ENCODE measurements around the gene PWP2.
"Not testable (repeated sequence)": the region's sequence is repeated elsewhere in the genome, so short reads cannot be mapped to it uniquely, and the experiment has no call there.

The PWP2 gene

DNA sequence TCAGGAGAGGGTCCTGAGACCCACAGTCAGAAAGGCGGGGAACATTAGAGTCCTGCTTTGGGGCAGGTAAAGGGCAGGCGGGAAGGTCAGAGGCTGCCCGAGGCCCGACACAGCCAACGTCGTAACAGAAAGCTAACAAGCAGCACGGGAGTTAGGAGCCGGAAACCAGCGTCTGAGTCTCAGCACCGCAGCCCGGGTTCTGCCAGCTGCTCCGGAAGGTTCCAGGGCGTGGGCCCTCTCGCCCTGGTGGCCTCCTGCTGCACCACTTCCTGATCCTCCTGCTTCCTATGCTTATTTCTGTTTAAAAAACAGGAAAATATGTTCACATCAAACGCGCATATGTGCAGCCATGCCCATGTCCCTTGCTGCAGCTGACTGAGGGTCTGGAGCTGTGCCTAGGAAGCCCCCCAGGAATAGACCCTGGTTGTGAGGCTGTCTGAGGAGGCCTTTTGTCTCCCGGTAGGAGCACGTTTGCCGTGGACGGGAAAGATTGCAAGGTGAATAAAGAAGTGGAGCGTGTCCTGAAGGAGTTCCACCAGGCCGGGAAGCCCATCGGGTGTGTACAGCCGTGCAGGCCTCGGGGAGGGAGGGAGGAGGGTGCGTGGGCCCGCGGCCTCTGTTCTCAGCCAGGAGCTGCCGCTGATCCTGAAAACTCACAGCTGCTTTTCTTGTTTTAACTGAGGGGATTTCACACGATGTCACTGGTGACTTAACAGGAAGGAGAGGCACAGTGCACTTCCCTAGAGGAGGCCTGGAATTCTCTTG is 32.8 kb downstream of the PWP2 start:
- peak; percentile 1 for DNase-seq

DNA sequence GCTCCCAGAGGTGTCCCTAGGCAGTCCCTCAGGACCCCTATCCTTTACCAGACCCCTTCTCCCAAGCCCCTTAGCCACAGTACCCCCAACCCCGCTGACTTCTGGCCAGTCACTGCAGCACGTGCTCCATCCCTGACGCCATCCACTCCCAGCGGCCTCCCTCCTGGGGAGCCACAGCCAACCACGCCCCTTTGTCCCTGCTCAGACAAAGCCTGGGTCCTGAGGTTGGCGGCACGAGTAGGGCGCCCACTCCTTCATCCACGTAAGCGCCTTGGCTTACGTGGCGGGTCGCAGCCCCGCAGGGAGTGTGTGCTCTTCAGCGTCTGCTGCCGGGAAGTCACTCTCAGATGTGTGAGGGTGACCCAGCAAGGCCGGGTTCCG is 33.3 kb downstream of the PWP2 start:
- not testable (repeated sequence) for DNase-seq

DNA sequence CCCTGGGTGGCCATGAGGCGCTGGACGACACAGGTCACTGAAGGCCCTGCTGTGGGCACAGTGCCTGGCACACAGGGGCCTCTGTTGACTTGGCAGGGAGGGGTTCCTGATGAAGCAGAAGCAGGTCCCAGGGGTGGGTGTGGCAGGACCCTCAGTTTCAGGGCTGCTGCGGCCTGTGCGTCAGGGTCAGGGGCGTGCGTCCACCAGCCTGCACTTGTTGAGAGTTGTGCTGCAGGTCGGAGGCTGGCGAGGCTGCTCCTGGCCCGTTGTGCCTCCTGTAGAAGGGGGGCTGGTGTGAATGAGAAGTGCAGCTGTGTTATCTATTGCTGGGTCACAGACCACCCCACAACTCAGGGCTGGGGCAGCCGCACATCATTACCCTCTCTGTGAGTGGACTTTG is 35.3 kb downstream of the PWP2 start:
- DNase-seq = not testable (repeated sequence)

DNA sequence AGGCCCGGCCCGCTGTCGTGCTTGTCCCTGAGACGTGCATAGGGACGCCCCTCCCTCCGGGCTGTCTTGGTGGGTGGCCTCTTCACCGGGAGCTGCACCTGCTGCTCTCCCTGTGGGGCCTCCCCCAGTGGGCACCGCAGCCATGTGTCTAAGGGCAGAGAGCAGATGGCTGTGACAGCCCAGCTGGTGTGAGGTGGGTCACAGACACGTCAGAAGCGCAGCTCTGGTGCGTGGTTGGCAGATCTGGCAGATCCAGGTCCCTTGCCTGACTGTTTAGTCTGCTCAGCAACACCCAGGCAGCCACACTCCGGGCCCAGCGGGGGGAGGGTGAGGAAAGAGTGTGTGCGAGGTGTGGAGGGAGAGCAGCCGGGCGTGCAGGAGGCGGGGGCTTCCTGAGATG is 36.2 kb downstream of the PWP2 start:
- not testable (repeated sequence) for DNase-seq

DNA sequence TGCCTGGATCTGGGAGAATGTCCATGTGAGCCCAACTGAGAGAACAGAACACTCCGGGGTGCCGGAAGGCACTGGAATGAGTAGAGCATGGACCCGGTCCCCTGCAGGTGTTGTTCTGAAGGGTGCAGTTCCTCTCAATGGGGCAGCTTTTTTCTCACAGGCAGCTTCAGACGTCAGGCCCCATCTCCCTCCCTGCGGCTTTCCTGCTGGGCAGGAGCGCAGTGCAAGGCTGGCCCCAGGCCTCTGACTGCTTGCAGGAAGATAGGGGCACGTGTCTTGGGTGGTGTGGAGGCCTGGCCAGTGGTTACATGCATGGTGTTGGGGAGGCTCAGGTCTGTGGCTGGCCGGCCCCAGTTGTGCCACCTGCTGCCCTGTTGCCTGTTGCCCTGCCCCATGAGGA is 36.8 kb downstream of the PWP2 start:
- not testable (repeated sequence) for DNase-seq

DNA sequence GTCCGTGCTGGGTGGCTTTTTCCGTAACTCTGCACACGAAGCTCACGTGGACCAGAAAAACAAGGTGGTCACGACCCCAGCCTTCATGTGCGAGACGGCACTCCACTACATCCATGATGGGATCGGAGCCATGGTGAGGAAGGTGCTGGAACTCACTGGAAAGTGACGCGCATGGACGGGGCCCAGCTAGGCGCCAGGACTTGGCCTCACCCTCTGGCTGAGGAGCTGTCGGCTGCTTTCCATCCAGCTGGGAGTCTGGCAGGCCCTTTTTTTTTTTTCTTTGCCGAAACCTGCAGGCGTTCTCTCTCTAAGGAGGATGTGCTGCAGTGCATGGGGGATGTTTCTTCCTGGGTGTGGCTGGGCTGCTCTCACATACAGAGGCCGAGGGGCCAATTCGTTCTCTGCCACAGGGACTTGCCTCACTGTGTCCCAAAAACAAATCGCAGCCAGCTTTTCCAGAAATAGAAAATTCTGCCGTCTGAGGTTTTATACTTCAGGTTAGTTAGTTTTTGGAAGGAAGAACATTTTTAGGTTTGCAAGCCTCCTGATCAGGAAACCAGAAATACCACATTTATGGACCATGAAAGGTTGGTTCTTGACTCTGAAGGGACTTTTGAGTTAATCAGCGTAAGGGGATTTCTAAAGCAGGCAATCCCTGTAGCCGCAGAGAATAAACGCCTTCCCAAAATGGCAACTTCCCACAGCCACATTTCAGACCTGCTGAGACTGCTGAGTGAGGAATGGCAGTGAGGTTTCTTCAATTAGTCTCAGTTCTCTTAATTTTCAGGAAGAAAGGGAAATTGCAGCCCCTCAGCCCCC is 37.8 kb downstream of the PWP2 start:
- DNase-seq = not testable (repeated sequence)

DNA sequence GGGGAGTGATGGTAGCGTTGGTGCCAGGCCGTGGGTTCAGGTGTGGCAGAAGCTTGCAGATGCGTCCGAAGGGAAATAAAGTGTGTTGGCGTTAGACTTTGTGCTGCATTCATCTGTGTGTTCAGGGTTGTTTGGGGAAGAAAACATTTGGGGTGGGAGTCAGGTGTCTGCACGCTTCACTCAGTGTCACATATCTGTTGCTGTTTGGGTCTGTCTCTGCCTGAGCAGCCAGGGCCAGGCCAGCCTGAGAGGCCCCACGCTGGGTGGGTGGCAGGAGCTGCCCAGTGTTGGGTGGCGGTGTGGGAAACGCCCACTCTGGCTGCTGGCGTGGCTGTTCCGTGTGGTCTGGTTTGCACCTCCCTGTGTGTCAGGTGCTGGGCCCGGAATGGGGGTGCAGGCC is 38.4 kb downstream of the PWP2 start:
- DNase-seq = not testable (repeated sequence)

DNA sequence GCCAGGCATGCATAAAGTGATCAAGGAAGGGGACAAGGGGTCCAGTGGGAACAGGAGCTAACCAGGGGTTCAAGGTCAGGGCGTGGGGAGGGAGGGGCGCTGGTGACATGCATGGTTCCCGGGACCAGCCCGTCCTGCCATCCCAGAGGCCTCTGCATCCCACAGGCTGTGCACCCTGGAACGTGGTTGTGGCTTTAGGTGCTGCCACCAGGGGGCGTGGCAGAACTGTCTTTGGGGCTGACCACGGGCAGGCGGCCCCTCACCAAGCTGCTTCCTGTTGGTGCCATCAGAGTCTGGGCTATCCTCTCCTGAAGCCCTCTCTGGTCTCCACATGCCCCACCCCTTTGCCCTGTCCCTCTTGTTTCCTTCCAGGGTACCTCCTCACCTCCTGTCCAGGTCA is 39.9 kb downstream of the PWP2 start:
- DNase-seq = not testable (repeated sequence)

DNA sequence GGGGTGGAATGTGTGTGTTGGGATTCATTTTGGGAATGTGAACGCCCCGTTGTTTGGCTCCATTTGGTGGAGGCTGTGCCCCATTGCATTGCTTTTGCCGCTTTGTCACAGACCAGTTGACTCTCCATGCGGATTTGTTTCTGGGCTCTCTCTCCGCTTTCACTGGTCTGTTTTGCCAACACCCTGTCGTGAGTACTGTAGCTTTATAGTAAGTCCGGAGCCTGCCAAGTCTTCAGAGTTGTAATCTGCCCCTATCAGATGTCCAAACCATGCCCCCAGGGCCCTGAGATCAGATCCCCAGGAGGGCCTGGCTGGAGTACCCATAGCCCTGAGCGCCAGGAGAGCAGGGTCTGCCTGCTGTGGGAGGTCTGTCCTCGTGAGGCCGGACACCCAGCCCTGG is 43.1 kb downstream of the PWP2 start:
- not testable (repeated sequence) for DNase-seq

DNA sequence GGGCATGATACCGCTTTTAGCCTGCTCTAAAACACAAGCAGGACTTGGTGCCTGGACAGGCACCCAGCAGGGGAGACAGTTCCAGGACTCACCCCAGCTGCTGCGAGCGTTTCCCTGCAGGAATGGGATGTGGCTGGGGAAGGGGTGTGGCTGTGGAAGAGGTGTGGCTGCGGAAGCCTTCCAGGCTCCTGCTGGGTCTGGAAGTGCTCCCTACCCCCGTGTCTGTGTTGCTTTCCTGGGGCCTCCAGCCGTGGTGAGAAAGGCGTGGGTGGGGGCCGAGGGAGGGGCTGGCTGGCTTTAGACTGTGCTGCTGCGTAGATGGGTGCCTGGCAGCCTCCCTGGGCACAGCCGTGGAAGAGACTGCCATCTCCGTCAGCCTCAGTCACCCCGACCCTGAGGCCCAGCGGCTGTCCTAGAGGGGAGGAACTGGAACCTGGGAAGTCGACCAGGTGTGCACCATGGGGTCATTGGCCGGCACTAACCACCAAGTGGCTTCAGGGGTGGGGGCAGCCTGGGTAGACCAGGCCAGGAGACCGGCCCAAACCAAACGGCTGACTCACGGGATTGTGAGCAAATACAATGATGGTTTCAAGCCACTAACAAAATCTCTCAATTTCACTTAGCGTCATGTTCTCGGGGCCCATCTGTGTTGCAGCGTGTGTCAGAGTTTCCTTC is 46.2 kb downstream of the PWP2 start:
- DNase-seq = not testable (repeated sequence)

DNA sequence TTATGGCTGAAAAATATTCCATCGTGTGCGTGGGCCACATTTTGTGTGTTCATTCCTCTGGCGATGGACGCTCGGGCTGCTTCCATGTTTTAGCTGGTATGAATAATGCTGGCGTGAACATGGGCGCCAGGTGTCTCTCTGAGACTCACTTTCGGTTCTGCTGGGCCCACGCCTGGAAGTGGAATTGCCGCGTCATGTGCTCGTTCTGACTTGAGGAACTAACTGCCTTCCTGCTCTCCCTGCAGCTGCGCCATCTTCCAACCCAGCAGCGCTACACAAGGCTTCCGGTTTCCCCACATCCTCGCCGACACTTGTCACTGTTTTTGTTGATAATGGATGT is 46.7 kb downstream of the PWP2 start:
- DNase-seq = peak; percentile 71

DNA sequence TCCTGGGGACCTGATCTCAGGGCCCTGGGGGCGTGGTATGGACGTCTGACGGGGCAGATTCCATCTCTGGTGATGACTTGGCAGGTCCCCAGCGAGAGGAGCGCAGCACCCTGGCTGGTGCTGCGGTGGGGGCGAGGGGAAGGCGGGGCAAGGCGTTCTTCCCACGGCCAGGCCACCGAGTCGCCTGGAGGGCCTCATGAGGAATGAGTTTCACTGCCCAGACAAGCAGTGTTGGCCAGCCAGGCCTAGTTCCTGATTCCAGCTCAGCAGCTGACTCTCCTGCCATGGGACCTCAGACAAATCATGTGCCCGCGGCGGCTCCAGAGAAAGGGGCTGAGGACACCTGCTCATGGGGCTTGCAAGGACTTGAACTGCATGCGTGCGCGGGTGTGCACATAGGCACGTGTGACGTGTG is 47.6 kb downstream of the PWP2 start:
- DNase-seq = not testable (repeated sequence)

DNA sequence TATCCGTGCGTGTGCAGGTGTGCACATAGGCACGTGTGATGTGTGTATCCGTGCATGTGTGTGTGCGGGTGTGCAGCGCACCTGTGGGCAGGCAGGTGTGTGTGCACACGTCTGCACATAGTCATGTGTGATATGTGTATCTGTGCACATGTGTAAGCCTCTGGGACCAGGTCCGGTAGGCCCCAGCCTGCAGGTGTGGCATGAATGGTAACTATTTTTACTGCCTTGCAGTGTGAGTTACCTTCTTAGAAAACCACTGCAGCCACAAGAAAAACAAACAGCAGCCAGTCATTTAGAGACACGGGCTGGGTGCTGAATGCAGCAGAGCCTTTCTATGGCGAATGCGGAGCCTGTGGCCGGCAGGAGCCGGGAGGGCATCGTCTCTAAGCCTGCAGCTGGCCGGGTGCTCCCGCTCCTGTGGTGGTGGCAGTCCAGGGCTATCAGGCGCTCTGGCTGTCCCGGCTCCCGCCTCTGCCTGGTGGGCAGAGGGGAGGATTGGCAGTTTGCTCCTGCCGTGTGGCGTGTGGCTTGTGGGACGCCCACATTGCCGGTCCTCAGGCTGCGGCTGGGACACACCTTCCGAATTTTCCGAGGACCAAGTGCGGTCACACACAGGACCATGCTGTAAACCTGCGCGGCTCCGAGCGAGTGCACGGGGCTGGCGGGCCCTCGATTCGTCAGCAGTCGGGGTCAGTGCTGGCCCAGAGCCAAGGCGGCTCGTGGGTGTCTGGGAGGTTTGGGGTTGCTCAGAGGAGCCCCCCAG is 48.2 kb downstream of the PWP2 start:
- not testable (repeated sequence) for DNase-seq

DNA sequence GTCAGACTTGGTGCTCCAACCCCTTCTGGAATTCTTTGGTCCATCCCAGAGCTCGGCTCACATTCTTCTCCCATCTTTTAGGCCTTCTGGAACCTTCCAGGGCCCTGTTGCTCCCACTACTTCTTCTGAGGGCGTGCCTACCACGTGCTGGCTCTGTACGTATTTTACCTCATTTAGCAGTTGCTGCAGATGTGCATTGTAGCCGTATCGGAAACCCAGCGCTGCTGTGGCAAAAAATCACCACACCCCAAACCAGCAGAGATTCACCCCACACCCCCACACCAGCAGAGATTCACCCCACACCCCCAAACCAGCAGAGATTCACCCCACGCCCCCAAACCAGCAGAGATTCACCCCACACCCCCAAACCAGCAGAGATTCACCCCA is 48.8 kb downstream of the PWP2 start:
- DNase-seq = not testable (repeated sequence)

DNA sequence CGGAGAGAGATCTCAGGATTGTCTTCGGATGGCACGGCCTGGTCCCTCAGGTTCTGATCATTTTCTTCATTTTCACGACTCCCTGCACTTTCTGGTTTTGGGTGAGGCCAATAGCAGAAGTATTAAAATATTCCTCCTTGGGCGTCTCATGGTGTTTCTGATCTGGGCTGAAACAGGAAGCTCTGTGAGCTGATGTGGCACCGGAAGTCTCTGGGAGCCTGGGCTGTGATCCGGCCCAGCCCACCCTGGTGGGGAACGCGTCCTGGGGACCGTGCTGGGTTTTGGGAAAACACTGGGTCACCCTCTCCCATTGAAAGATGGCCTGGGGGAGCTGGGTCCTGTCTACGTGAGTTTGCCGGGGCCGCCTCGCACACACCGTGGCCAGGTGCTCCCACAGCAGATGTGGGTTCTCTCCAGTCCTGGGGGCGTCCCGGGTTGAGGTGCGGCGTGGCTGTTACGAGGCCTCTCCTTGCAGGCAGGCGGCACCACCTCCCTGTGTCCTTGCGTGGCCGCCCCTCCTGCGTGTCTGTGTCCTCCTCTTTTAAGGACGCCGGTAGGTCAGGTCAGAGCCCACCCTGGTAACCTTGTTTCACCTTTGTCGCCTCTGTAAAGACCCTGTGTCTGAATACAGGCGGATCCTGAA is 50.4 kb downstream of the PWP2 start:
- not testable (repeated sequence) for DNase-seq

DNA sequence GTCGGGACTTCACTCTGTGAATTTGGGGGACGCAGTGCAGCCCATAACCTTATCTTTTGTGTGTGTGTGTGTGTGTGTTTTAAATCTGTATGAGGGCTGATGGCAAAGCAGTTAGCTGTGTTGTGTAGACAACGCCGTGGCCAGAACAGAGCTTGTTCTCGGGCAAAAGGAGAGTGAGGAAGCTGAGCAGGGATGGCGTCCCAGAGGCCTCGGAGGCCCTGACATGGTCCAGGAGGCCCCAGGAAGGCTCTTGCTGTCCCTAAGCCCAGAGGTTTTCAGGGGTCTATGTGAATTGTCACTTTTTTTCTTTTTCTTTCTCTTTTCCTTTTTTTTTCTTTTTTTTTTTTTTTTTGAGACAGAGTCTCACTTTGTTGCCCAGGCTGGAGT is 50.9 kb downstream of the PWP2 start:
- DNase-seq = not testable (repeated sequence)

DNA sequence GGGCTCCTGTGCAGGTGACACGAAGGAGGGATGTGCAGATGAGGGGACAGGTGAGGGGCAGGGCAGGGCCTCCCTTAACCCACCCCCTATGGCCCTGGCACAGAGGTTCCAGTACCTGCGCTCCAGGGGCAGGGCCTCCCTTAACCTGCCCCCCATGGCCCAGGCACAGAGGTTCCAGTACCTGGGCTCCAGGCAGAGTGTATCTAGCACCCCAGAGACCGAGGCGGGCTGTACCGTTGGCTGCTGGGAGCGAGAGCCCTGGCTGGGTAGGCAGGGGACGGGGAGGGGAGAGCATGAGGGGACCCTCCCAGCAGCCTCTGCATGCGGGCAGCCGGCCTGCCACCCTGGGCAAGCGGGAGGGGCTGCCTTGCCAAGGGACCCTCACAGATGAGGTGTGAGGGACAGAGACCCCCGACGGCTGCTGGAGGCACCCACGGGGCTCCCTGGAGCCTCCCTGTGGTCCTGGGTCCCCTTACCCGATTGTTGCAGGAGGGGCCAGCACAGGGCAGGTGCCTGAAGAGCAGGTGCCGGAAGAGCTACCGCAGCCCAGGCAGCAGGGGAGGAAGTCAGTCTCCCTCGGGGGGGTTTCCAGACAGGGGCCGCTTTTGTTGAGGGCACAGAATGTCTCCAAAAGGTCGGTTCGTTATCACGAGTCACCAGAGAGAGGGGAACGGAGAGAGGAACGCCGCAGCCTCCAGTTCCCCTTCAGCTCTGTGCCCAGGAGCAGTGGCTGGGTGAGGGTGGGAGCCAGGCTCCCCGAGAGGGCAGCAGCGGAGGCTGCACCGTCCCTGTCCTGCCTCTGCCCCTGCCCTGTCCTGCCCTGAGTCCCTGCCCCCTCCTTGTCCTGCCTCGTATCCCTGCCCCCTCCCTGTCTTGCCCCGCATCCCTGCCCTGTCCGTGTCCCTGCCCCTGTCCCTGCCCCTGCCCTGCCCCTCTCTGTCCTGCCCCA is 52.4 kb downstream of the PWP2 start:
- peak; percentile 1 for DNase-seq

DNA sequence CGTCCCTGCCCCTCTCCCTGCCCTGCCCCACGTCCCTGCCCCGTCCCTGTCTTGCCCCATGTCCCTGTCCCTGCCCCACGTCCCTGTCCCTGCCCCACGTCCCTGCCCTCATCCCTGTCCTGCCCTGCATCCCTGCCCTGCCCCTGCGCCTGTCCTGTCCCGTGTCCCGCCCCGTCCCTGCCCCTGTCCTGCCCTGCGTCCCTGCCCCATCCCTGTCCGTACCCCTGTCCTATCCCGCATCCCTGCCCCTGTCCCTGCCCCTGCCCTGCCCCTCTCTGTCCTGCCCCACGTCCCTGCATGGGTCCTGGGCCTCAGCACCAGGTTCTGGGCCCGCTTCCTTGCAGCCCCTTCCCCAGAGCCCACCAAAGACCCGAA is 53.1 kb downstream of the PWP2 start:
- DNase-seq = not testable (repeated sequence)

DNA sequence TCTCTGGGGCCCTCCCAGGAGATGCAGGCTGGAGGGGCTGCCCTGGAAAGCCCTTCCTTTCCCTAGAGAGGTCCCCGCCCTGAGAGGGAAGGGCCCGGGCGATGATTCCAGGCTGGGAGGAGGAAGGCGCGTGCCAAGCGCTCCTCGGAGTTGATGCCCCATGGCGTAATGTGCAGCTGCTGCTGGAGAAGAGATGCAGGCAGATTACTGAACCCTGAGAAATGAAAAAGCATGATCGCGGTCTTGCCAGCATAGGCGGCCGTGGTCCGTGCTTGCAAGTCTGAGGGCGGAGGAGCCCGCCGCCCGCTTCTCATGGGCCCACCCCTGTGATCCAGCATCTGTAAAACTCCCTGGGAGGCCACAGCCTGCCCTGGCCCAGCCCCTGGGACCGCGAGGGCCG is 53.6 kb downstream of the PWP2 start:
- not testable (repeated sequence) for DNase-seq

DNA sequence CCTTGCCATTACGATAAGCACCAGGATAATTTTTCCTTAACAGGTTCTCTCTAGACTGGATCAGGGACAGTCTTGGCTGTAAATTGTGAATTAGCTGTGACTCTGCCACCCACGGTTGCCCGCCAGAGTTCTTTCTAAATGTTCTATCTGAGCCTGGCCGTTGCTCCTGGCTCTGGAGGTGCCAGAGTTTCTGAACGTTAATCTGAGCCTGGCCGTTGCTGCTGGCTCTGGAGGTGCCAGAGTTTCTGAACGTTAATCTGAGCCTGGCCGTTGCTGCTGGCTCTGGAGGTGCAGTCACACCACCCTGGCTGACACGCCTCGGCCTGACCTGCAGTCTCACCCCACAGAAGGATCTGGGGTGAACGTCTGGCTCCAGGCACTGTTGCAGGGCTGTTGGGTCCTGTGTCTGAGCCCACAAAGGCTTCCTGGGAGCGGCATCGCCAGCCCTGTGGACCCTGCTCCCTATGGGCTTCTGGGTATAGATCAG is 56.0 kb downstream of the PWP2 start:
- DNase-seq = not testable (repeated sequence)

DNA sequence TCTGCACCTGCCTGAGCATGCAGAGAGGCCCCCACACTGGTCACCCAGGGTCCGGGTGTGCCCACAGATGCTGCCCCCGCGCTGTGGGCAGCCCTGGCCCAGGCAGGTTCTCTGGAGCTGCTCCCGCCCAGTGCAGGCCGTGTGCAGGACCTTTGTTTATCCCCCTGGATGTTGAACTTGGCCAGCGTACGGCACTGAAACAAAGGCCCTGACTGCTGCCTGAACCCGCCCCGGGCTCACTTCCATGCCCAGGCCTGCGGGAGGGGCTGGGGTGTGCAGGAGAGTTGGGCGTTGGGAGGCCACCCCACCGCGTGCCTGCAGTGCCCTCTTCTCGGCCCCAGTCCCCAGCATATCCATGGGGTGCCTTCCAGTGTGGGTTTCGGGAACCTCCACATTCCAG is 58.7 kb downstream of the PWP2 start:
- DNase-seq = not testable (repeated sequence)
